GM21381 (cell line): ENCODE data around the gene NUMB.

Source experiments
- ATAC-seq: cut with Tn5 transposase; IDR thresholded peaks from one replicate; pipeline ENCODE4 v1.9.1; 2021; ENCODE audit warnings: mild to moderate bottlenecking, moderate library complexity; ENCODE audit not compliant: unreplicated experiment

The NUMB gene

GRCh38 chr14:73458183-73458976, at the start of gene NUMB:
TSS of gene NUMB (minus strand) at chr14:73458546. CDS start at chr14:73355751, 102,795 bp downstream.
- peak; percentile 92 for ATAC-seq

GRCh38 chr14:73503648-73504047, 45.3 kb upstream of the NUMB start:
- ATAC-seq: no peak

- ATAC-seq: no peak
Measured at GRCh38 chr14:73502017-73502619, 43.8 kb upstream of the NUMB start.

GRCh38 chr14:73500360-73500759, 42.0 kb upstream of the NUMB start:
- ATAC-seq: no peak

GRCh38 chr14:73494593-73494992, 36.2 kb upstream of the NUMB start:
- ATAC-seq: no peak

GRCh38 chr14:73492670-73493069, 34.3 kb upstream of the NUMB start:
- no peak for ATAC-seq

- no peak for ATAC-seq
Measured at GRCh38 chr14:73492043-73492552, 33.8 kb upstream of the NUMB start.

- ATAC-seq: peak; percentile 47
Measured at GRCh38 chr14:73491256-73492042, 33.1 kb upstream of the NUMB start.

- no peak for ATAC-seq
Measured at GRCh38 chr14:73489481-73490175, 31.3 kb upstream of the NUMB start.

GRCh38 chr14:73478684-73479083, 20.3 kb upstream of the NUMB start:
- no peak for ATAC-seq

GRCh38 chr14:73477618-73478266, 19.4 kb upstream of the NUMB start:
- peak; percentile 64 for ATAC-seq

GRCh38 chr14:73476451-73476931, 18.1 kb upstream of the NUMB start:
- no peak for ATAC-seq

- no peak for ATAC-seq
Measured at GRCh38 chr14:73474952-73475351, 16.6 kb upstream of the NUMB start.

- ATAC-seq: peak; percentile 52
Measured at GRCh38 chr14:73472185-73473114, 14.1 kb upstream of the NUMB start.

- ATAC-seq: no peak
Measured at GRCh38 chr14:73471582-73472184, 13.3 kb upstream of the NUMB start.

- no peak for ATAC-seq
Measured at GRCh38 chr14:73468828-73469375, 10.6 kb upstream of the NUMB start.

GRCh38 chr14:73467800-73468199, 9.5 kb upstream of the NUMB start:
- ATAC-seq: no peak

- ATAC-seq: no peak
Measured at GRCh38 chr14:73467377-73467776, 9.0 kb upstream of the NUMB start.
